GM21447 (cell line): ENCODE data around the gene SHISAL2A.

Experiments
- ATAC-seq: cut with Tn5 transposase; IDR thresholded peaks from one replicate; pipeline ENCODE4 v1.9.1; 2021; ENCODE audit not compliant: unreplicated experiment

The SHISAL2A gene

DNA sequence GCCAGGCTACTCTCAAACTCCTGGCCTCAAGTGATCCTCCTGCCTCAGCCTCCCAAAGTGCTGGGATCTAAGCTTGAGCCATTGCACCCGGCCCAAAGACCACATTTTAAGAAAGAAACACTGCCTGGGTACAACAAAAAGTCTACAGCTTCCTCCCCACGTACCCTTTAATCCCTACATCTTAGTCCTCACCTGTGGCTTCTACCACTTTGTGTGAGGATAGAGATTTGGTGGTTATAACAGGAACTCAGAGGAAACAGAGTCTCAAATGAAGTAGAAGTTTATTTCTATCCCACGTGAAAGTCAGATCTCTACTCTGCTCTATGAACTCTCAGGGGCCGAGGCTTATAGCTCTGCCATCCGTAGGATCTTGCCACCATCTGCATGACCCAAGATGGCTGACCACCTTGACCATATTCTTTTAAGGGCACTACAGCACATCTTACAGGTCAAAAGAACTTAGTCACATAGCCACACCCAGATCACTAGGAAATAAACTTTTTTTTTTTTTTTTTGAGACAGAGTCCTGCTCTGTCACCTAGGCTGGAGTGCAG, 17.4 kb upstream of the SHISAL2A start:
- no peak for ATAC-seq

DNA sequence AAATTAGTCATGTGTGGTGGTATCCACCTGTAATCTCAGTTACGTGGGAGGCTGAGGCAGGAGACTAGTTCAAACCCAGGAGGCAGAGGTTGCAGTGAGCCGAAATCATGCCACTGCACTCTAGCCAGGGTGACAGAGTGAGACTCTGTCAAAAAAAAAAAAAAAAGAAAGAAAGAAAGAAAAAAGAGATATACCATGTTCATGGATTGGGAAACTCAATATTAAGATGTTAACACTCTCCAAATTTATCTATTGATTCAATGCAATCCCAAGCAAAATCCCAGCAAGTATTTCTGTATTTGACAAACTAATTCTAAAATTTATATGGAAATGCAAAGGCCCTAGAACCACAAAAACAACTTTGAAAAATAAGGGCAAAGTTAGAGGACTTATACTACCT, 11.0 kb upstream of the SHISAL2A start:
- no peak for ATAC-seq

DNA sequence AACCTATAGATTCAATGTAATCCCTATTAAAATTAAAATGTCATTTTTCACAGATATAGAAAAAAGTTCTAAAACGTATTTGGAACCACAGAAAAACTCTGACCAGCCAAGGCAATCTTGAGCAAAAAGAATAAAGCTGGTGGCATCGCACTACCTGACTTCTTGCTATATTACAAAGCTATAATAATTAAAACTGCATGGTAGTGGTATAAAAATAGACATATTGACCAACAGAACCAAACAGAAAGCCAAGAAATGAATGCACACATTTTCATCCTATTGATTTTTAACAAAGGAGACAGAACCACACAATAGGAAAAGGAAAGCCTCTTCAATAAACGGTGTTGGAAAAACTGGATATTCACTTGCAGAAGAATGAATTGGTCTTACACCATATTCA, 9.2 kb upstream of the SHISAL2A start:
- ATAC-seq, result no peak

DNA sequence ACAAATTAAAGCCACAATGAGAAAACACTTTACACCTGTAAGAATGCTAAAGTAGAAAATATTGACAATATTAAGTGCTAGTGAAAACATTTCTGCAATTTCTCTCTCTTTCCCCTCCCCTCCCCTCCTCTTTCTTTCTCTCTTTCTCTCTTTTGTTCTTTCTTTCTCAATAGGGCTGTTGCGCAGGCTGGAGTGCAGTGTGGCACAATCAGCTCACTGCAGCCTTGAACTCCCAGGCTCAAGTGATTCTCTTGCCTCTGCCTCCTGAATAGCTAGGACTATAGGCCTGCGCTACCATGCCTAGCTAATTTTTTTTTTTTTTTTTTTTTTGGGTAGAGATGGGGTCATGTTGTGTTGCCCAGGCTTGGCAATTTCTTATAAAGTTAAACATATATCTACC, 5.9 kb upstream of the SHISAL2A start:
- no peak for ATAC-seq

DNA sequence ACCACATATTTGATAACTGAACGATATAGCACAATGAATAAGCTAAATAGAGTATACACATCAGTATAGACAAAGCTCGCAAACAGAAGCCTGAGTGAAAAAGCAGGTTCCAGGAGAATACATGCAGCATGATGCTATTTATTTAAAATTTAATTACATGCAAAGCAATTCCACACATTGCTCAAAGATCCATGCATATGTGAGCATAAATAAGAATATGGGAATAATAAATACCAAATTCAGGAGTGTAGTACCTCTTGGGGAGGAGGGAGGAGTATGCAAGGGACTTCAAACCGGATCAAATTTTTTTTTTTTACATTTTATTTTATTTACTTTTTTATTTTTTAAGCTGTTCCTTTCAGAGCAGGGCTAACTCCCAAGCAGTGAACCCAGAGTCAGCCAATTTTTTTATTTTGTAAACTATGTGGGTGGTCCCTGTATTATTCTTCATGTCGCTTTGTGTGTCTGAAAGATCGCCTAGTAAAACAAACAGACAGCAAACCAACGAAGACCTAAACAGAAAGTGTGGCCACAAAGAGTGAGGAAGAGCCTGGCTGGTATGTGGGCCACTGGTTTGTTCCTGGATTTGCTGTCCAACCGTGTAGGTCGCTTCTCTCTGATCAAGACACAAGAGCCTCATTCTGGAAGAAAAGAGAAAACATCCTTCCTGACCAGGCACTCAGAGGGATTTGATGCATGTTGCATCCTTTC, 4.2 kb upstream of the SHISAL2A start:
- no peak for ATAC-seq

DNA sequence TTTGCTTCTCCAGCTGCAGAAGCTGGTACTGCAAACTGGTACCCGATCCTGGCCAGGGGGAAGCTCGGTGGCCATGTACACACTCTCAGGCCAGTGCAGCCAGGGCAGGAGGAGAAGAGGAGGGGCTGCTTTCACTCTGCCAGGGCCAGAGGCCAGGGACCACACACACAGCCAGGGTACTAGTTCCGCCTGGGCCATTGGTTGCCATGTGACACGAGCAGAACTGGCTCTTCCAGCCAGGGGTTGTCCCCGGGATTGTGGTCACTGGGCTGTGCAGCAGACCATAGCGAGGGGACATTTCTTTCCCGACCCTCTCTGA, 3.7 kb upstream of the SHISAL2A start:
- no peak for ATAC-seq

DNA sequence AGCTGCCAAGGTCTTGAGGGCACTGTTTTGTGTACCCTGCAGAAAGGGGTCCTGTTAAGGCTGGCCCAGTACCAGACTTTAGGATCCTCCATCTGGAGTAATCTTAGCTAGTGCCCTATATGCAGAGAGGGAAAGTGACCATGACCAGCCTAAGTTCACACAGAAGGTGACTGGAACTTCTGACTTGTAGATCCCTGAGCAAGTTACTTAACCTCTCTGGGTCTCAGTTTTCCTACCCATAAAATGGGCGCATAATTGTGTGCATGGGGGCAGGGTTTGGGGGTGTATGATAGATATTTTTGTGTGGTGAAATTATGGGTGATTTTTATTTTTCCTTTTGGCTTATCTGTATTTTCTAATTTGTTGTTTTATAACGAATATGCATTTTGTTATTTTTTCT, 3.3 kb upstream of the SHISAL2A start:
- no peak for ATAC-seq

DNA sequence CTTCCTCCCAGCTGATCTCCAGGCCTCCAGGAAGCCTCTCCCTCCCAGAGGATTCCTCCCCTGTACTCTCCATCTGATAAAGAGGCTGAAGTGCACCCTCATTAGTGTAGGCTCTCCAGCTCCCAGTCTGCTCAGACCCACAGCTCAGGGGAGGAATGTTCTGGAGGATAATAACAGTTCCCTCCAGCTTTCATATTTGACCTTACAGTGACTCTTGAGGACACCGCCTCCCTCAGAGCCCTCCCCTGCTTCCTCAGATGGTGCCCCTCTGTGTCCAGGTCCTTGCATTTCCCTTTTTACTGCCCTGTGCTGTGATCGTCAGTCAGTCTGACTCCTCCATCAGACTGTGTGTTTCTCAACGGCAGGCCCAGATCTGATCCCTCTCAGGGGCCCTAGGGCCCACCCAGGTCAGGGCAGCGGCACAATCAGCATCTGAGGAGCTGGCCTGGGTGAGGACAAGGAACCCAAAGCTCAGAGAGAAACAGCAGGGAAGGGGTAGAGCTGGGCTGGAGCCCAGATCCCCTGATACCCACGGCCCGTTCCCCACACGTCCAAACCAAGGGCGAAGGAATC, 1.1 kb upstream of the SHISAL2A start:
- ATAC-seq, result no peak

DNA sequence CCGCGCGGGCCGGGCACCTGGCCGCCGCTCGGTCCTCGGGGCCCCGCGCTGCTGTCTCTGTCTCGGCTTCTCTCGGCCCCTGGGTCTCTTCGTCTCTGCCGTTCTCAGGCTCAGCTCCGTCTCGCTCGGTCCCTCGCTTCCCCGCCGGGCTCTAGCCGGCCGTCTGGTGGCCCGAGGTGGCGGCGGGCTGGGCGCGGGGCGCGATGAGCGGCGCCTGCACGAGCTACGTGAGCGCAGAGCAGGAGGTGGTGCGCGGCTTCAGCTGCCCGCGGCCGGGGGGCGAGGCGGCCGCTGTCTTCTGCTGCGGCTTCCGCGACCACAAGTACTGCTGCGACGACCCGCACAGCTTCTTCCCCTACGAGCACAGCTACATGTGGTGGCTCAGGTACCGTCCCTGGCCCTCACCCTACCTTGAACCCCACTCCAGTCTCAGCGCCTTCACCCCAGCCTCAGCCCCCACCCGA, 355 bp downstream of the SHISAL2A start:
- no peak for ATAC-seq

DNA sequence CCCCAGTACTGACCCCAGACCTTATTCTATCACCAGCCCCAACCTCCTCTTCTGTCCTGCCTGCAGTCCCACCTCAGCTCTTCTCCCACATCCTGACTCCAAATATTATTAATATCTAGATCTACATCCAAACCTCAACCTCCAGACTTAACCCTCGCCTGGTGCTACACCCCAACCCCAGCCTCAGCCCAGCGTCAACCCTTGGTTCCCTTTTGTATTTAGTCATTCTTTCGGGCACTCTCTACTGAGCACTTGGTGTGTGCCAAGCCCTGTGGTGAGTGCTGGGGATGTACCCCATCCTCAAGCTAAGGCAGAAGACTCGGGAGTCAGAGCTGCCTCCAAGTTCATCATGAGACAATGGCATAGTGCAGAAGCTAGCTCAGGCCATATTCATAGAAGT, 1.1 kb downstream of the SHISAL2A start:
- ATAC-seq, result no peak

DNA sequence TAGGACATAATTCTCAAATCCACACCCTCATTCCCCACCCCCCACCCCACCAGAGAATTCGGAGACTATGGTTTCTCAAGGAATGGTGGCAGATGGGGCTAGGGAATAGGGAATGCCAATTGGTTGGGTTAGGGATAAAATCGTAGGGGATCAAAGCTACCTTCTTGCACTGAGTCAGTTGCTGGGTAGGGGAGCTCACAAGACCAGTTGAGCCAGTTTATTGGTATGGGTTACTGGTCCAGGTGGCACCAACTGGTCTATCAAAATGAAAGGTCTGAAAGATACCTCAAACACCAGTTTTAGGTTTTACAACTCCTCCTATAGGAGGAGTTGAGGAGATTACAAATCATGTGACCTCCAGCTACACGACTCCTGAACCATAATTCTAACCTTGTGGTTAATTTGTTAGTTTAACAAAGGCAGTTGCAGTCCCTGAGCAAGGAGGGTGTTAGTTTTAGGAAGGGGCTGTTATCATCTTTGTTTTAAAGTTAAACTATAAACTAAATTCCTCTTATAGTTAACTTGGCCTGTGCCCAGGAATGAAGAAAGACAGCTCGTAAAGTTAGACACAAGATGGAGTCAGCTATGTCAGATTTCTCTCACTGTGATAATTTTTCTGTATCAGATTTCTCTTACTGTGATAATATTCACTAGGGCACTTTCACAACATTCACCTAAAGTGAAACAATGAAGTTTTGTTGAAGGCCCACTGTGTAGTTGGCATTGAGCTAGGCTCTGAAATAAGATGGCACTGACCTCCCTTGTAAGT, 2.5 kb downstream of the SHISAL2A start:
- ATAC-seq, result no peak

DNA sequence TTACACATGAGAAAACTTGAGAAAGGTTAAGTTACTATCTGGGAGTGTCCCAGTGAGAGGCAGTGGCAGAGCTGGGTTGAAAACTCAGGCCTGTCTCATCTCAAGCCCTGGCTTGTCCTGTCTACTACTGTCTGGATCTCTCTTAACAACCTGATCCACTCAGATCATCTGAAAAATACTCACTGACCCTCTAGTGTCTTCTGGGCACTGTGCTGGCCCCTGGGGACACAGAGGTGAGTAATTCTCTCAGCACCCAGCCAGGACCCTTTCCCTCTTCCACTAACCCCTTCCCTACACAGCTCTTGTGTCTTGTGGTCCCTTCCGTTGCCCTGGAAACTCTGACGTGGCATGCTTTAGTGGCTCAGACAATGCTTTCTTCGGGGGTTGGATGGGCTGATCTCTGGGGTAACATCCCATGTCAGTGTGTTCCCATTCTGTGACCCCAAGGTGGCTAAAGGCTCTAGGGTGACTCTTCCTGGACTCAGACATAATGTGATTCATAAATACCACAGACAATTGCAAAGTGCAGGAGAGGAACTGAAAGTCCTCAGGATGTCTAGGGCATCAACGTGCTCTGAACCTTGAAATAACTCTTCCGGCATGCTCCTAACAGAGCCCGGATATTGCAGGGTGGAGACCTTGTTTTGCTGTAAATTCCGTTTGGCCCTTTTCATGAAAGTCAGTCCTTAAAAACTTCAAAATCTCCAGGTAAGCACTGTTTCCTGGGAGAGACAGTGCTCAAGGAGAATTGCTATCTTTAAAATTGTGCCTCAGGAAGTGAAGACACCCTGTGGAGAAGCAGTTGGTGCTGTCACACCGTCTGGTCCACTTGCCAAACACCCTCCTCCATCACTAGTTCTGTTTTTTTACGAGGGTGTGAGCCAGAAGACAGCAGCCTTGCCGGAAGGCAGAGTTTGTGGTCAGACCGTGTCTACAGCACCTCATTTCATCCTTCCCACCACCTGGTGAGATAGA, 4.0 kb downstream of the SHISAL2A start:
- ATAC-seq, result peak; percentile 82

DNA sequence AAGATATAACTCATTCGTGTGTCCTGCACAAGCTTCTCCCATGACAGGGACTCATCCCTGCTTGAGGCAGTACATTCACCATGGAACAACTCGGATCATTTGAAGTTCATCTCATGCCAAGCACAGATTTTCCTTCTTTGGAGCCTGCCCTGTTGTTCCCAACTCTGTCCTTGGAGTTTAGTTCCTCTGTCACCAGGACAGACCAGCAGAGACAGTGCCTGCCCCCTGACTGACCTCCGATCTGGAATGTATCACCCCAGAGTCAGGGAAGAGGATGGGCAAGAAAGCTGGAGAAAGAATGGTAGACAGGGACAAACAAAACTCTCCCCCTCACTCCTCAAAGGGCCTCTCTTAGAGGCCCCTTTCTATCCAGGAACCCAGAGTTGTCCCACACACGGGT, 5.0 kb downstream of the SHISAL2A start:
- no peak for ATAC-seq

DNA sequence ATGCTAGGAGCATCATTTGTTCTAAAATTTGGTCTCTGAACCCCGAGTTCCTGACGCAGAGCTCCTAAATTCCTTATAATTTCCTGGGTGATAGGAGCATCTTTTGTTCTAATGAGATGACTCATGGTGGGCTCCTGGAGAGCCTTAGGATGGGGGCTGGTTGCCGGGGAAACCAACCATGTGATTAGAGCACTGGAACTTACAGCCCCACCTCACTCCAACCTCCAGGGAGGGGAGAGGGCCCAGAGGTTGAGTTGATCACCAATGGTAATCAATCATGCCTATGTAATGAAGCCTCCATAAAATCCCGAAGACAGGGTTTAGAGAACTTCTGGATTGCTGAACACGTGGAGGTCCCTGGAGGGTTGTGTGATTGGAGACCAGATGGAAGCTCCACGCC, 7.7 kb downstream of the SHISAL2A start:
- ATAC-seq, result no peak

DNA sequence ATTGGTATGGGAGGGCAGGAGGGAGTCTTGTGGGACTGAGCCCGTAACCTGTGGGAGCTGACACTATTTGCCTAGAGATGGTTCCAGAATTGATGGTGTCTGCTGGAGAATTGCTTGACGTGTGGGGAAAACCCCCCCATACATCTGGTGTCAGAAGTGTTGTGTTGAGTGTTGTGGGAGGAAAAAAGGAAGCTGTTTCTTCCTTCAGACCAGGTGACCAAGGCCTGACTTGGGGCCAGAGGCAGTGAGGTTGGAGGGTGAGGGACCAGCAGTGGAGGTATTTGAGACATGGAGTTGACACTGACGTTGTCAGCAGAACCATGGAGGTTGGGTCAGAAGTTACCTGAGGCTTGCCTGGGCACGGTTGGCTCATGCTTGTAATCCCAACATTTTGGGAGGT, 8.3 kb downstream of the SHISAL2A start:
- ATAC-seq, result no peak

DNA sequence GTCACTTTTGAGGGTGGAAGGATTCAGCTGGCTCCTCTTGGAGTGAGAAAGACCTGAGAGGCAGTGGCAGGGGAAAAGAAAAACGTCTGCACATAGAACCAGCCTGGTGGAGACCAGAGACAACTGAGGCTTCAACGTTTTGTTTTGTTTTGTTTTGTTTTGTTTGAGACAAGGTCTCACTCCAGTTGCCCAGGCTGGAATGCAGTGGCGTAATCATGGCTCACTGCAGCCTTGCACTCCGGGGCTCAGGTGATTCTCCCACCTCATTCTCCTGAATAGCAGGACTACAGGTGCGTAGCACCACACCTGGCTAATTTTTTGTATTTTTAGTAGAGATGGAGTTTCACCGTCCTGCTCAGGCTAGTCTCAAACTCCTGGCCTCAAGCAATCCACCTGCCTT, 12.3 kb downstream of the SHISAL2A start:
- ATAC-seq, result no peak

DNA sequence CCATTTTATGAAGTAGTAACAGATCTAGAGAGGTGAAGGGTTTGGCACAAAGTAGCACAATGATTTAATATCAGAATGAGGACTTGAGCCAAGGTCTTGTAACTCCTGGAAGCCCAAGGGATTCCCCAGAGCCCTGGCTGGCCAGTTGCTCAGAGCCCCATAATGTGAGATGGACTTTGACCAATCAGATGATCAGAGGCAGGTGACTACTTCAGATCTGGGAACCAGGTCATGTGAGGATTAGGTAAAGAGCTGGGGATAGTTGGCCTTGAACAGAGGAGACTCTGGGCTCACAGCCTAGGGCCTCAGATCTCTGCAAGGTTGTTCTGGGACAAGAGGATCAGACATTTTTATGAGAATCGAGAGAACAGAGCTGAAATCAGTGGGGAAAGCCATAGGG, 18.9 kb downstream of the SHISAL2A start:
- no peak for ATAC-seq

DNA sequence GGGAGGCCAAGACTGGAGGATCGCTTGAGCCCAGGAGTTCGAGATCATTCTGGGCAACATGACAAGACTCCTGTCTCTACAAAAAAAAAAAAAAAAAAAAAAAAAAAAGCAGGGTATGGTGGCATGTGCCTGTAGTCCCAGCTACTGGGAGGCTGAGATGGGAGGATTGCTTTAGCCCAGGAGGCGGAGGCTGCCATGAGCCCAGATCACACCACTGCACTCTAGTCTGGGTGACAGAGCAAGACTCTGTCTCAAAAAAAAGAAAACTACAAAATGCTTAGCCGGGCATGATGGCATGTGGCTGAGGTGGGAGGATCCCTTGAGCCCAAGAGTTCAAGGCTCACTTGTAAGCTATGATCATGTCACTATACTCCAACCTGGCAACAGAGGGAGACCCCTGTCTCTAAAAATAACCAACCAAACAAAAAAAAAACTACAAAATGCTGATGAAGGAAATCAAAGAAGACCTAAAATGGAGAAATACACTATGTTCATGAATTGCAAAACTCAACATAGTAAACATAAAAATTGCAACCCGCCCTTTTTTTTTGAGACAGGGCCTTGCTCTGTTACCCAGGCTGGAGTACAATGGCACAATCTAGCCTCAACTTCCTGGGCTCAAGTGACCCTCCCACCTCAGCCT, 20.4 kb downstream of the SHISAL2A start:
- no peak for ATAC-seq

DNA sequence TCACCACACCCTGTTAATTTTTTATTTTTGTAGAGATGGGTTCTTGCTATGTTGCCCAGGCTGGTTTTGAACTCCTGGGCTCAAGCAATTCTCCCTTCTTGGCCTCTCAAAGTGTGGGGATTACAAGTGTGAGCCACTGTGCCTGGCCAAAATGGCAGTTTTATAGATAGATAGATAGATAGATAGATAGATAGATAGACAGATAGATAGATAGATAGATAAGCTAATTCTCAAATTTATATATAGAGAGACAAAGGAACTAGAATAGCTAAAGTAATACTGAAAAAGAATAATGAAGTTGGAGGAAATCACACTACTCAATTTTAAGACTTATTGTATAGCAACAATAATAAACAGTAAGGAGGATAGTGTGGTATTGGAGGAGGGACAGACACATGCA, 21.1 kb downstream of the SHISAL2A start:
- no peak for ATAC-seq

DNA sequence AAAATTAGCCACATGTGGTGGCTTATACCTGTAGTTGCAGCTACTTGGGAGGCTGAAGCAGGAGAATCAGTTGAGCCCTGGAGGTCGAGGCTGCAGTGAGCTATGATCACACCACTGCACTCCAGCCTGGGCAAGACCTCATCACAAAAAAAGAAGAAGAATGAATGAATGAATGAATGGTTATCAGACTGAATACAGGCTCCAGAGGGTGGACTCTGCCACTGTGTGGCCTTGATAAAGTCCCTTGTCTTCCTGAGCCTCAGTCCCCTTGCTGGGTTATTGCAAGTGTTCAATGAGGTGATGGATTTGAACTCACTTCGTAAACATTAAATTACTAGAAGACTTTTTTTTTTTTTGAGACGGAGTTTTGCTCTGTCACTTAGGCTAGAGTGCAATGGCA, 24.7 kb downstream of the SHISAL2A start:
- no peak for ATAC-seq

DNA sequence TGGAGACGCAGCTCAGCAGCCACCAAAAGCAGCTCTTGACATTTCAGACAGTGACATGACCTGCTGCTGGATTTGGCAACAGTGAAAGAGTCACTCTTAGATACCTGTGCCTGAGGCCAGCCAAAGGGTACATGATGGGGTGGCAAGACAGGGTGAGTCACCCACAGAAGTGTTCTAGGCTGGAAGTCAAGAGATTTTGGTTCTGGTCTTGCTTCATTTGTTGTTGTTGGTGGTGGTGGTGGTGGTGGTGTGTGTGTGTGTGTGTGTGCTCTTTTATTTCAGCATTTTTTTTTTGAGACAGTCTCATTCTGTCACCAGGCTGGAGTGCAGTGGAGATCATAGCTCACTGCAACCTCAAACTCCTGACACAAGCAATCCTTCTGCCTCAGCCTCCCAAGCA, 25.8 kb downstream of the SHISAL2A start:
- no peak for ATAC-seq
